HepG2 (cell line): ENCODE data around the gene ZNF777. TPM values are rescaled to one million over a fixed set of nuclear protein-coding genes. Genes with fewer than 3 reads are reported as not detected.

Experiments used
- ATAC-seq: fragments of 200-7000 bp; cut with Tn5 transposase; 3 replicates; pipeline ENCODE4 v1.9.1; 2020; ENCODE audit warnings: mild to moderate bottlenecking, moderate library complexity
- BruUV-seq: library from RNA; stranded (reverse); fragments of 400-500 nt; replicated peaks from 2 replicates; lab custom pipeline; 2021; lab: Mats Ljungman, UMichigan
- CTCF ChIA-PET: fragments of 300-600 bp; formaldehyde crosslinking; extraction: SDS; loops from one replicate; lab custom pipeline; 2021; ENCODE audit warnings: low total read pairs, inconsistent platforms, low intra/inter-chr PET ratio; lab: Yijun Ruan, JAX
- POLR2A ChIA-PET: fragments of 350-600 bp; sonication (Branson Sonifier 250); formaldehyde crosslinking; loops from one replicate; lab custom pipeline; 2020; ENCODE audit warnings: antibody characterized with exemption, inconsistent platforms; lab: Yijun Ruan, JAX
- DNase-seq: peaks from one replicate; pipeline ENCODE4 v3.0.0-alpha.2; 2015; ENCODE audit warnings: low spot score
- FAIRE-seq: peaks from 3 replicates; lab custom pipeline; 2011; peaks lifted over from hg19 to GRCh38; lab: Jason Lieb, UNC
- H2AFZ ChIP-seq: one replicate; pipeline ENCODE4 v1.6.1; 2011; ENCODE audit warnings: low read length, inconsistent platforms
- H3K27ac ChIP-seq: fragments of 300-600 bp; 3 replicates; pipeline ENCODE4 v1.8.0; 2011; ENCODE audit warnings: mixed run types, mild to moderate bottlenecking, mixed read lengths, low read length, inconsistent platforms; ENCODE audit not compliant: insufficient read depth; ENCODE audit errors: extremely low read length
- H3K27me3 ChIP-seq, 2 experiments: fragments of 200-600 bp in 1 of 2; 2 replicates in 1 of 2; 3 replicates in 1 of 2; pipeline versions ENCODE4 v1.6.0 to v1.8.0; 2011; ENCODE audit warnings: low read length in 2 of 2, mild to moderate bottlenecking in 2 of 2, moderate library complexity in 2 of 2, inconsistent platforms in 1 of 2; ENCODE audit not compliant: insufficient read depth in 2 of 2, control insufficient read depth in 1 of 2
- H3K36me3 ChIP-seq, 2 experiments: fragments of 200-600 bp in 1 of 2; replicated peaks in 1 of 2; 2 replicates in 1 of 2; 3 replicates in 1 of 2; pipeline versions ENCODE4 v1.5.1 to v1.8.0; 2011; ENCODE audit warnings: low read length in 2 of 2, inconsistent platforms in 1 of 2; ENCODE audit not compliant: insufficient read depth in 2 of 2, control insufficient read depth in 1 of 2
- H3K4me1 ChIP-seq: 2 replicates; pipeline ENCODE4 v1.5.1; 2012; ENCODE audit warnings: low read length, inconsistent platforms; ENCODE audit not compliant: insufficient read depth
- H3K4me2 ChIP-seq: 2 replicates; pipeline ENCODE4 v1.6.0; 2011; ENCODE audit warnings: low read depth, low read length, inconsistent platforms
- H3K4me3 ChIP-seq, 3 experiments: fragments of 200-600 bp in 1 of 3; sonication (generic), shearing (Covaris generic) in 1 of 3; replicated peaks in 1 of 3; 2 replicates each; pipeline ENCODE4 v1.5.1; 2011 to 2016; ENCODE audit warnings: low read length in 3 of 3, inconsistent platforms in 2 of 3, low read depth in 2 of 3, mild to moderate bottlenecking in 2 of 3, control low read depth in 1 of 3, mixed read lengths in 1 of 3; ENCODE audit not compliant: insufficient read depth in 1 of 3
- H3K79me2 ChIP-seq: one replicate; pipeline ENCODE4 v1.6.1; 2011; ENCODE audit warnings: low read length, inconsistent platforms; ENCODE audit not compliant: insufficient read depth
- H3K9ac ChIP-seq: 2 replicates; pipeline ENCODE4 v1.6.0; 2011; ENCODE audit warnings: mild to moderate bottlenecking, low read depth, low read length, inconsistent platforms; ENCODE audit not compliant: insufficient read depth
- H3K9me3 ChIP-seq: 2 replicates; pipeline ENCODE4 v1.5.1; 2012; ENCODE audit warnings: mild to moderate bottlenecking, low read length
- H4K20me1 ChIP-seq: 2 replicates; pipeline ENCODE4 v1.6.0; 2011; ENCODE audit warnings: inconsistent platforms, mild to moderate bottlenecking, low read length, moderate library complexity; ENCODE audit not compliant: insufficient read depth
- ARNTL ChIP-seq: sonication (generic); formaldehyde crosslinking; IDR thresholded peaks from 2 replicates; pipeline ENCODE4 v1.4.0; 2020; ENCODE audit warnings: mild to moderate bottlenecking, missing genetic modification reagents
- DR1 ChIP-seq: sonication (generic); formaldehyde crosslinking; IDR thresholded peaks from 2 replicates; pipeline ENCODE4 v1.8.0; 2021; ENCODE audit warnings: mild to moderate bottlenecking, missing genetic modification reagents, inconsistent platforms
- GTF3A ChIP-seq: sonication (generic); formaldehyde crosslinking; conservative IDR thresholded peaks from 2 replicates; pipeline ENCODE4 v1.4.0; 2020; ENCODE audit warnings: mild to moderate bottlenecking, missing genetic modification reagents
- HES4 ChIP-seq: sonication (generic); formaldehyde crosslinking; IDR thresholded peaks from 2 replicates; pipeline ENCODE4 v1.9.0; 2021; ENCODE audit warnings: mild to moderate bottlenecking, missing genetic modification reagents, borderline replicate concordance
- RFXANK ChIP-seq: IDR thresholded peaks from 2 replicates; pipeline ENCODE4 v1.6.1; 2016
- RXRA ChIP-seq: sonication (generic); formaldehyde crosslinking; IDR thresholded peaks from 2 replicates; pipeline ENCODE4 v1.5.1; 2020; ENCODE audit warnings: missing genetic modification reagents
- SIX1 ChIP-seq: sonication (generic); formaldehyde crosslinking; IDR thresholded peaks from 2 replicates; pipeline ENCODE4 v1.4.0; 2020; ENCODE audit warnings: missing genetic modification reagents, borderline replicate concordance
- SSRP1 ChIP-seq: IDR thresholded peaks from 2 replicates; pipeline ENCODE4 v1.6.1; 2016; ENCODE audit warnings: control low read depth
- ZNF24 ChIP-seq: fragments of 450-650 bp; IDR thresholded peaks from 2 replicates; pipeline ENCODE4 v1.6.1; 2017; ENCODE audit warnings: antibody characterized with exemption, mild to moderate bottlenecking
- ZNF274 ChIP-seq: sonication (generic); formaldehyde crosslinking; IDR thresholded peaks from 2 replicates; pipeline ENCODE4 v1.5.1; 2020; ENCODE audit warnings: mild to moderate bottlenecking, missing genetic modification reagents
- WGBS: methylation state at CpG from one replicate; pipeline ENCODE4 v1.1.6; 2017; ENCODE audit warnings: low lambda C conversion rate; 5-methylcytosine and 5-hydroxymethylcytosine counted together
- in situ Hi-C: cut with HindIII; loops from 2 replicates; pipeline ENCODE4 v1.10.0; 2017; ENCODE audit warnings: low pct_unique_long_range_greater_than_20kb; ENCODE audit not compliant: extremely low pct_ligation_motif_present
- intact Hi-C: fragments of 100-400 bp; cut with micrococcal nuclease; formaldehyde crosslinking; loops from one replicate; pipeline ENCODE4 v1.10.0; 2022; ENCODE audit not compliant: unreplicated experiment
- polyA plus RNA-seq, 8 experiments: library from polyadenylated mRNA; depleted of rRNA in 3 of 8; stranded (reverse) in 7 of 8; unstranded in 1 of 8; fragments of >200 nt; fragmentation: Illumina TruSeq in 4 of 8; extraction: Trizol in 4 of 8; gene quantifications; 2 replicates each; pipeline versions ENCODE4 v1.2.1 to v1.2.3, GENCODE V29; 2011 to 2016; ENCODE audit warnings: low read depth in 4 of 8, missing spikeins in 1 of 8, mixed read lengths in 1 of 8; ENCODE audit not compliant: insufficient read depth in 1 of 8
- total RNA-seq, 5 experiments: library from RNA; depleted of rRNA; stranded (reverse); fragments of >200 nt; fragmentation: Illumina TruSeq; extraction: Trizol; gene quantifications; 2 replicates each; pipeline ENCODE4 v1.2.3, GENCODE V29; 2016; ENCODE audit warnings: low read depth in 1 of 5
- TF ChIP-seq, protein P1 (sequence below): sonication (generic); formaldehyde crosslinking; IDR thresholded peaks from 2 replicates; pipeline ENCODE4 v1.5.0; 2020; ENCODE audit warnings: mild to moderate bottlenecking, missing genetic modification reagents, moderate library complexity
- TF ChIP-seq, protein P2 (sequence below): sonication (generic); formaldehyde crosslinking; IDR thresholded peaks from 2 replicates; pipeline ENCODE4 v1.4.0; 2020; ENCODE audit warnings: missing genetic modification reagents
- TF ChIP-seq, protein P3 (sequence below): sonication (generic); formaldehyde crosslinking; IDR thresholded peaks from 2 replicates; pipeline ENCODE4 v1.4.0; 2020; ENCODE audit warnings: mild to moderate bottlenecking, missing genetic modification reagents
- TF ChIP-seq, protein P4 (sequence below): sonication (generic); formaldehyde crosslinking; IDR thresholded peaks from 2 replicates; pipeline ENCODE4 v1.4.0; 2020; ENCODE audit warnings: missing genetic modification reagents

Gene ZNF777
- total and polyA plus RNA-seq, 2 of the 13 experiments (the other 11 are each of a cell fraction or from before 2014, with no cell fraction given) = 3.8 to 6.0 TPM

DNA sequence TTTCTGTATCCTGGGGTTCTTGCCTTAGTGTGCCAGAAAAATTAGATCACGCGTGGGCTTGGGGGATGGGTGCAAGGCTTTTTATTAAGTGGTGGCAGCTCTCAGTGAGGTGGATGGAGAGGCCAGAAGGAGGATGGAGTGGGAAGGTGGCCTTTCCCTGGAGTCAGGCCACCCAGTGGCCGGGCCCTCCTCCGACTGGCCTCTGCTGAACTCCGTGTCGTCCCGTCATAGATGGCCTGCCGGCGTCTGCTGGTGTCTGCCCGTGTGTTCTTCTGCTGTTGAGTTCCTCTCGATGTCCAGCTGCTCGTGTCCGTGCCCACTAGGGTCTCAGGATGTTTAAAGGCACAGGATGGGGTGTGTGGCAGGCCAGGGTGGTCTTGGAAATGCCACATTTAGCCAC, 40.8 kb upstream of the ZNF777 start:
- CTCF ChIA-PET = no interaction called here
- TF ChIP-seq SIX1 (CRISPR knock-in tag) (no peak), ZNF24 (no peak), RXRA (CRISPR knock-in tag) (0 out of 2 replicates have a peak, but pooled peaks have one; percentile 13)
- TF ChIP-seq, protein P1, sequence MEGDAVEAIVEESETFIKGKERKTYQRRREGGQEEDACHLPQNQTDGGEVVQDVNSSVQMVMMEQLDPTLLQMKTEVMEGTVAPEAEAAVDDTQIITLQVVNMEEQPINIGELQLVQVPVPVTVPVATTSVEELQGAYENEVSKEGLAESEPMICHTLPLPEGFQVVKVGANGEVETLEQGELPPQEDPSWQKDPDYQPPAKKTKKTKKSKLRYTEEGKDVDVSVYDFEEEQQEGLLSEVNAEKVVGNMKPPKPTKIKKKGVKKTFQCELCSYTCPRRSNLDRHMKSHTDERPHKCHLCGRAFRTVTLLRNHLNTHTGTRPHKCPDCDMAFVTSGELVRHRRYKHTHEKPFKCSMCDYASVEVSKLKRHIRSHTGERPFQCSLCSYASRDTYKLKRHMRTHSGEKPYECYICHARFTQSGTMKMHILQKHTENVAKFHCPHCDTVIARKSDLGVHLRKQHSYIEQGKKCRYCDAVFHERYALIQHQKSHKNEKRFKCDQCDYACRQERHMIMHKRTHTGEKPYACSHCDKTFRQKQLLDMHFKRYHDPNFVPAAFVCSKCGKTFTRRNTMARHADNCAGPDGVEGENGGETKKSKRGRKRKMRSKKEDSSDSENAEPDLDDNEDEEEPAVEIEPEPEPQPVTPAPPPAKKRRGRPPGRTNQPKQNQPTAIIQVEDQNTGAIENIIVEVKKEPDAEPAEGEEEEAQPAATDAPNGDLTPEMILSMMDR (CRISPR knock-in tag) = peak; percentile 19; the same call in 1 of the 2 replicates
- TF ChIP-seq, all 625 proteins: peak for 2
- in situ Hi-C loops = no loop called here

DNA sequence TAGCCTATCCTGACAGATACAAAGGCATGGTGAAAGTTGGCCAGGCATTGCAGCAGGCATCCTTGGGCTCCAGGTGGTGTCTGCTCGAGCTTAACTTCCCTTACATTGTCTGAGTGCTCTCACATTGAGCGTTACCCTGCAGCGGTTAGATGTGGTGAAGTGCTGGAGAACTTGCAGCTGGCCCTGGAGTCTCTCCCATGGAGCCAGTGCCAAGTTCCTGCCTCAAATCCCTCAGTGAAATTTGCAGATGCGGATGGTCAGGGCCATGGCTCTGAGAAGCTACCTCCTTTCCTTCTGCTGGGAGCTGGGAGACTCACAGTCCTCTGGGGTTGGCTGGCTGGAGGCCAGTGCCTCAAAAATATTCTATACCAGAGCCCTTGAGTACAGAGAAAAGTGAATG, 40.0 kb upstream of the ZNF777 start:
- no peak overlapping the region for H3K27ac ChIP-seq
- peaks cover 2 to 47% of the 10 kb centered on the region in 2 experiments; a peak in 4 of 5 replicates for H3K27me3 ChIP-seq
- H3K79me2 ChIP-seq = peaks cover 7% of the 10 kb centered on the region
- CTCF ChIA-PET = no interaction called here
- POLR2A ChIA-PET = no interaction called here
- intact Hi-C loops (no loop called here), in situ Hi-C loops (no loop called here)
- no TSS peak for BruUV-seq
- peaks cover 4% of the 10 kb centered on the region for H3K4me1 ChIP-seq
- no peak overlapping the region for H2AFZ ChIP-seq
- H3K4me2 ChIP-seq = no peak overlapping the region
- FAIRE-seq = no peak
- ATAC-seq = no peak
- H3K4me3 ChIP-seq = no peak overlapping the region
- no peak overlapping the region for H3K9ac ChIP-seq
- H4K20me1 ChIP-seq = no peaks in the 10 kb centered on the region
- H3K36me3 ChIP-seq = no peaks in the 10 kb centered on the region
- no peak for DNase-seq
- H3K9me3 ChIP-seq = peaks cover 8% of the 10 kb centered on the region; the same call in 1 of the 2 replicates
- 73% methylated on average over 3 of the region's 4 CpGs for WGBS
- TF ChIP-seq, protein P2, sequence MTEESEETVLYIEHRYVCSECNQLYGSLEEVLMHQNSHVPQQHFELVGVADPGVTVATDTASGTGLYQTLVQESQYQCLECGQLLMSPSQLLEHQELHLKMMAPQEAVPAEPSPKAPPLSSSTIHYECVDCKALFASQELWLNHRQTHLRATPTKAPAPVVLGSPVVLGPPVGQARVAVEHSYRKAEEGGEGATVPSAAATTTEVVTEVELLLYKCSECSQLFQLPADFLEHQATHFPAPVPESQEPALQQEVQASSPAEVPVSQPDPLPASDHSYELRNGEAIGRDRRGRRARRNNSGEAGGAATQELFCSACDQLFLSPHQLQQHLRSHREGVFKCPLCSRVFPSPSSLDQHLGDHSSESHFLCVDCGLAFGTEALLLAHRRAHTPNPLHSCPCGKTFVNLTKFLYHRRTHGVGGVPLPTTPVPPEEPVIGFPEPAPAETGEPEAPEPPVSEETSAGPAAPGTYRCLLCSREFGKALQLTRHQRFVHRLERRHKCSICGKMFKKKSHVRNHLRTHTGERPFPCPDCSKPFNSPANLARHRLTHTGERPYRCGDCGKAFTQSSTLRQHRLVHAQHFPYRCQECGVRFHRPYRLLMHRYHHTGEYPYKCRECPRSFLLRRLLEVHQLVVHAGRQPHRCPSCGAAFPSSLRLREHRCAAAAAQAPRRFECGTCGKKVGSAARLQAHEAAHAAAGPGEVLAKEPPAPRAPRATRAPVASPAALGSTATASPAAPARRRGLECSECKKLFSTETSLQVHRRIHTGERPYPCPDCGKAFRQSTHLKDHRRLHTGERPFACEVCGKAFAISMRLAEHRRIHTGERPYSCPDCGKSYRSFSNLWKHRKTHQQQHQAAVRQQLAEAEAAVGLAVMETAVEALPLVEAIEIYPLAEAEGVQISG (CRISPR knock-in tag) = no peak
- TF ChIP-seq, protein P3, sequence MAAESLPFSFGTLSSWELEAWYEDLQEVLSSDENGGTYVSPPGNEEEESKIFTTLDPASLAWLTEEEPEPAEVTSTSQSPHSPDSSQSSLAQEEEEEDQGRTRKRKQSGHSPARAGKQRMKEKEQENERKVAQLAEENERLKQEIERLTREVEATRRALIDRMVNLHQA (CRISPR knock-in tag) = no peak
- no peak for TF ChIP-seq ARNTL
- no peak for TF ChIP-seq GTF3A
- no peak for TF ChIP-seq HES4 (CRISPR knock-in tag)
- no peak for TF ChIP-seq ZNF274
- TF ChIP-seq SSRP1 = no peak
- no peak for TF ChIP-seq RFXANK (CRISPR knock-in tag)
- no peak for TF ChIP-seq DR1 (CRISPR knock-in tag)
- TF ChIP-seq, protein P4, sequence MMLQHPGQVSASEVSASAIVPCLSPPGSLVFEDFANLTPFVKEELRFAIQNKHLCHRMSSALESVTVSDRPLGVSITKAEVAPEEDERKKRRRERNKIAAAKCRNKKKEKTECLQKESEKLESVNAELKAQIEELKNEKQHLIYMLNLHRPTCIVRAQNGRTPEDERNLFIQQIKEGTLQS (CRISPR knock-in tag) = no peak

More for the DNA sequence above, 40.8 kb upstream of the ZNF777 start:
- Histone ChIP-seq H3K9ac (no peak overlapping the region), H3K4me3 (no peak overlapping the region), H3K27me3 (peaks cover 2 to 47% of the 10 kb centered on the region in 2 experiments; a peak in 4 of 5 replicates), H3K36me3 (no peaks in the 10 kb centered on the region), H4K20me1 (no peaks in the 10 kb centered on the region), H3K4me1 (no peaks in the 10 kb centered on the region; the same call in 1 of the 2 replicates), H3K27ac (no peak overlapping the region), H3K4me2 (peak overlapping the region; percentile 45), H3K9me3 (peaks cover 13% of the 10 kb centered on the region), H3K79me2 (peaks cover 3% of the 10 kb centered on the region), H2AFZ (no peak overlapping the region)
- ATAC-seq (peak; percentile 76), DNase-seq (no peak), FAIRE-seq (no peak)
- intact Hi-C loops = no loop called here
- BruUV-seq = no TSS peak
- 36% methylated on average over 3 of the region's 13 CpGs for WGBS
- POLR2A ChIA-PET = no interaction called here
